Upper lobe of left lung (tissue), 6 donors: ENCODE results near the gene JAM3. TPM values are rescaled to one million over a fixed set of nuclear protein-coding genes. Genes with fewer than 3 reads are reported as not detected.

ENCODE experiments used
- ATAC-seq, 2 donors: fragments of 200-7000 bp; cut with Tn5 transposase; one replicate each; pipeline ENCODE4 v1.9.1; 2022; ENCODE audit warnings: mild to moderate bottlenecking in 2 of 2, moderate library complexity in 2 of 2; ENCODE audit not compliant: low FRiP score in 2 of 2
- DNase-seq, 2 donors: peaks; one replicate each; pipeline ENCODE4 v3.0.0-alpha.2; 2019 to 2020
- H3K27ac ChIP-seq, 4 donors: fragments of 200-600 bp; sonication (generic); one replicate each; pipeline ENCODE4 v1.5.1; 2016 to 2019
- H3K27me3 ChIP-seq, 4 donors: fragments of 200-600 bp; sonication (generic); one replicate each; pipeline ENCODE4 v1.5.1; 2017 to 2019
- H3K36me3 ChIP-seq, 4 donors: fragments of 200-600 bp; sonication (generic); one replicate each; pipeline ENCODE4 v1.5.1; 2016 to 2019
- H3K4me1 ChIP-seq, 4 donors: fragments of 200-600 bp; sonication (generic); one replicate each; pipeline ENCODE4 v1.5.1; 2018 to 2019
- H3K4me3 ChIP-seq, 4 donors: fragments of 200-600 bp; sonication (generic); one replicate each; pipeline ENCODE4 v1.5.1; 2017 to 2019; ENCODE audit warnings: mild to moderate bottlenecking in 2 of 4, moderate library complexity in 1 of 4
- H3K9me3 ChIP-seq, 4 donors: fragments of 200-600 bp; sonication (generic); one replicate each; pipeline ENCODE4 v1.5.1; 2018 to 2019
- EP300 ChIP-seq, 4 donors: sonication (generic); formaldehyde crosslinking; IDR thresholded peaks; one replicate each; pipeline ENCODE4 v1.5.1; 2017; ENCODE audit warnings: antibody characterized with exemption in 4 of 4, control low read depth in 2 of 4
- POLR2A ChIP-seq, 4 donors: fragments of 450-650 bp; IDR thresholded peaks; one replicate each; pipeline ENCODE4 v1.5.1; 2016 to 2017; ENCODE audit warnings: antibody characterized with exemption in 4 of 4, mild to moderate bottlenecking in 2 of 4
- POLR2AphosphoS5 ChIP-seq, 2 donors: sonication (generic); formaldehyde crosslinking; IDR thresholded peaks; one replicate each; pipeline ENCODE4 v1.5.1; 2017; ENCODE audit warnings: antibody characterized with exemption in 2 of 2
- whole genome bisulfite sequencing, 2 donors: methylation state at CpG; one replicate each; pipeline ENCODE4 v1.1.5; 2017 to 2018; 5-methylcytosine and 5-hydroxymethylcytosine counted together
- total RNA-seq, 6 donors: library from RNA; depleted of rRNA in 4 of 6; stranded (reverse); fragments of >200 nt in 4 of 6; gene quantifications; one replicate each; pipeline versions ENCODE4 v1.1.0 to v1.2.1, GENCODE V29; 2016 to 2021
- TF ChIP-seq, protein P1 (sequence below), 6 experiments: fragments of 450-650 bp in 4 of 6; fragments of 200-600 bp in 2 of 6; sonication (generic) in 2 of 6; IDR thresholded peaks; one replicate each; pipeline ENCODE4 v1.5.1; 2016 to 2019; ENCODE audit warnings: antibody characterized with exemption in 6 of 6
- donor health status: DM: no; HTN: no; CAD: no; lungs with moderate emphysema.
- donor health status: DM: no; HTN: yes; CAD: no; lungs with severe emphysema.

The JAM3 gene
- total RNA-seq, 6 donors from 2014 or later: 8.4 to 36.6 (median 18.6) TPM

DNA sequence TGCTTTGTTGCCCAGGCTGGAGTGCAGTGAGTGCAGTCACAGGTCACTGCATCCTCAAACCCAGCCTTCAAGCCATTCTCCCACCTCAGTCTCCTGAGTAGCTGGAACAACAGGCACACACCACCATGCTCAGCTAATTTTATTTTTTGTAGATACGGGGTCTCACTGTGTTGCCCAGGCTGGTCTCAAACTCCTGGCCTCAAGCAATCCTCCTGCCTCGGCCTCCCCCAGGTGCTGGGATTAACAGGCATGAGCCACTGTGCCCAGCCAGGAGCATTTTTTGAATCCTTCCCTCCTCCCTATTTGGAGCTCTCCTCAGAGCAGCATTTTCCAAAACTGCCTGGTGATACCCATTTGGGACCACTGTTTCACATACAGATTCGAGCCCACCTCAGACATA lies 77.7 kb downstream of the JAM3 start:
- no peaks in the 10 kb centered on the region for H3K27me3 ChIP-seq
- 88 to 98% methylated on average over 3 of the region's 3 CpGs for WGBS, 2 donors

DNA sequence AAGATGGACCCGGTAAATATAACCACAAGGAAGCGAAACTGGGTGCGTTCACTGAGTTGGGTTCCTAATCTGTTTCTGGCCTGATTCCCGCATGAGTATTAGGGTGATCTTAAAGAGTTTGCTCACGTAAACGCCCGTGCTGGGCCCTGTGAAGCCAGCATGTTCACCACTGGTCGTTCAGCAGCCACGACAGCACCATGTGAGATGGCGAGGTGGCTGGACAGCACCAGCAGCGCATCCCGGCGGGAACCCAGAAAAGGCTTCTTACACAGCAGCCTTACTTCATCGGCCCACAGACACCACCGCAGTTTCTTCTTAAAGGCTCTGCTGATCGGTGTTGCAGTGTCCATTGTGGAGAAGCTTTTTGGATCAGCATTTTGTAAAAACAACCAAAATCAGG lies 80.5 kb downstream of the JAM3 start:
- H3K4me1 ChIP-seq: no peaks in the 10 kb centered on the region
- peaks cover 5 to 74% (median 30%) of the 10 kb centered on the region in 4 donors for H3K36me3 ChIP-seq
- WGBS, 2 donors: 93 to 94% methylated on average over 13 to 16 of the region's 16 CpGs
- H3K27me3 ChIP-seq: no peaks in the 10 kb centered on the region
- no peak overlapping the region for H3K27ac ChIP-seq
- ATAC-seq (no peak), DNase-seq (no peak)
- H3K9me3 ChIP-seq: no peaks in the 10 kb centered on the region
- no peak for TF ChIP-seq EP300 (IDR thresholded peaks at IDR 0.05)
- TF ChIP-seq POLR2AphosphoS5 (IDR thresholded peaks at IDR 0.05): no peak
- TF ChIP-seq, protein P1, sequence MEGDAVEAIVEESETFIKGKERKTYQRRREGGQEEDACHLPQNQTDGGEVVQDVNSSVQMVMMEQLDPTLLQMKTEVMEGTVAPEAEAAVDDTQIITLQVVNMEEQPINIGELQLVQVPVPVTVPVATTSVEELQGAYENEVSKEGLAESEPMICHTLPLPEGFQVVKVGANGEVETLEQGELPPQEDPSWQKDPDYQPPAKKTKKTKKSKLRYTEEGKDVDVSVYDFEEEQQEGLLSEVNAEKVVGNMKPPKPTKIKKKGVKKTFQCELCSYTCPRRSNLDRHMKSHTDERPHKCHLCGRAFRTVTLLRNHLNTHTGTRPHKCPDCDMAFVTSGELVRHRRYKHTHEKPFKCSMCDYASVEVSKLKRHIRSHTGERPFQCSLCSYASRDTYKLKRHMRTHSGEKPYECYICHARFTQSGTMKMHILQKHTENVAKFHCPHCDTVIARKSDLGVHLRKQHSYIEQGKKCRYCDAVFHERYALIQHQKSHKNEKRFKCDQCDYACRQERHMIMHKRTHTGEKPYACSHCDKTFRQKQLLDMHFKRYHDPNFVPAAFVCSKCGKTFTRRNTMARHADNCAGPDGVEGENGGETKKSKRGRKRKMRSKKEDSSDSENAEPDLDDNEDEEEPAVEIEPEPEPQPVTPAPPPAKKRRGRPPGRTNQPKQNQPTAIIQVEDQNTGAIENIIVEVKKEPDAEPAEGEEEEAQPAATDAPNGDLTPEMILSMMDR (IDR thresholded peaks at IDR 0.05): no peak
- no peak for TF ChIP-seq POLR2A (IDR thresholded peaks at IDR 0.05)
- no peak overlapping the region for H3K4me3 ChIP-seq

More for the DNA sequence above, 77.7 kb downstream of the JAM3 start:
- Histone ChIP-seq H3K9me3 (no peaks in the 10 kb centered on the region), H3K4me3 (no peak overlapping the region), H3K36me3 (peaks cover 2 to 54% (median 16%) of the 10 kb centered on the region in 4 donors), H3K27ac (no peak overlapping the region), H3K4me1 (no peaks in the 10 kb centered on the region)
- ATAC-seq (no peak), DNase-seq (no peak)
- TF ChIP-seq, protein P1 (IDR thresholded peaks at IDR 0.05): no peak
- TF ChIP-seq POLR2AphosphoS5 (IDR thresholded peaks at IDR 0.05): no peak
- TF ChIP-seq EP300 (IDR thresholded peaks at IDR 0.05): no peak
- TF ChIP-seq POLR2A (IDR thresholded peaks at IDR 0.05): no peak

DNA sequence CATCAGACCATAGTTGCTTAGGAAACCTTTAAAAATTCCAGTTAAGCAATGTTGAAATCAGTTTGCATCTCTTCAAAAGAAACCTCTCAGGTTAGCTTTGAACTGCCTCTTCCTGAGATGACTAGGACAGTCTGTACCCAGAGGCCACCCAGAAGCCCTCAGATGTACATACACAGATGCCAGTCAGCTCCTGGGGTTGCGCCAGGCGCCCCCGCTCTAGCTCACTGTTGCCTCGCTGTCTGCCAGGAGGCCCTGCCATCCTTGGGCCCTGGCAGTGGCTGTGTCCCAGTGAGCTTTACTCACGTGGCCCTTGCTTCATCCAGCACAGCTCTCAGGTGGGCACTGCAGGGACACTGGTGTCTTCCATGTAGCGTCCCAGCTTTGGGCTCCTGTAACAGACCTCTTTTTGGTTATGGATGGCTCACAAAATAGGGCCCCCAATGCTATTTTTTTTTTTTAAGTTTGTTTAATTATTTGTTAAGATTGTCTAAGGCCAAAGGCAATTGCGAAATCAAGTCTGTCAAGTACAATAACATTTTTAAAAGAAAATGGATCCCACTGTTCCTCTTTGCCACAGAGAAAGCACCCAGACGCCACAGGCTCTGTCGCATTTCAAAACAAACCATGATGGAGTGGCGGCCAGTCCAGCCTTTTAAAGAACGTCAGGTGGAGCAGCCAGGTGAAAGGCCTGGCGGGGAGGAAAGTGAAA lies 81.5 kb downstream of the JAM3 start:
- WGBS, 2 donors: 89 to 91% methylated on average over 12 of the region's 12 CpGs
- Histone ChIP-seq H3K9me3 (no peaks in the 10 kb centered on the region), H3K36me3 (peaks cover 5 to 73% (median 30%) of the 10 kb centered on the region in 4 donors), H3K27ac (no peak overlapping the region), H3K27me3 (no peaks in the 10 kb centered on the region), H3K4me1 (no peaks in the 10 kb centered on the region), H3K4me3 (no peak overlapping the region)
- ATAC-seq: no peak
- TF ChIP-seq EP300 (IDR thresholded peaks at IDR 0.05) (no peak), POLR2AphosphoS5 (IDR thresholded peaks at IDR 0.05) (no peak), POLR2A (IDR thresholded peaks at IDR 0.05) (no peak)
- TF ChIP-seq, protein P1 (IDR thresholded peaks at IDR 0.05): no peak
- DNase-seq: peak in 1 of 2 donors; percentile 73

- WGBS, 2 donors: 85 to 88% methylated on average over 10 of the region's 10 CpGs
- H3K4me1 ChIP-seq: no peaks in the 10 kb centered on the region
- no peaks in the 10 kb centered on the region for H3K9me3 ChIP-seq
- TF ChIP-seq EP300 (IDR thresholded peaks at IDR 0.05): no peak
- TF ChIP-seq, protein P1 (IDR thresholded peaks at IDR 0.05): no peak
- no peak for TF ChIP-seq POLR2A (IDR thresholded peaks at IDR 0.05)
- TF ChIP-seq POLR2AphosphoS5 (IDR thresholded peaks at IDR 0.05): no peak
- DNase-seq: no peak
- peaks cover 5 to 73% (median 34%) of the 10 kb centered on the region in 4 donors for H3K36me3 ChIP-seq
- H3K27ac ChIP-seq: no peak overlapping the region
- H3K27me3 ChIP-seq: no peaks in the 10 kb centered on the region
- no peak overlapping the region for H3K4me3 ChIP-seq
- no peak for ATAC-seq
These were observed 82.3 kb downstream of the JAM3 start for GRCh38 chr11:134151083-134151747.
